Bronchial epithelial cell (primary cell): ENCODE data around the gene FTO. TPM values are rescaled to one million over a fixed set of nuclear protein-coding genes. Genes with fewer than 3 reads are reported as not detected.

Source experiments
- DNase-seq: peaks from one replicate; pipeline ENCODE4 v3.0.0-alpha.2; 2010; ENCODE audit warnings: low read depth
- FAIRE-seq: peaks from 2 replicates; lab custom pipeline; 2011; peaks lifted over from hg19 to GRCh38; lab: Jason Lieb, UNC
- H3K27me3 ChIP-seq: 2 replicates; pipeline ENCODE4 v1.5.1; 2011; ENCODE audit warnings: low read length; ENCODE audit not compliant: control insufficient read depth, insufficient read depth
- H3K36me3 ChIP-seq: 2 replicates; pipeline ENCODE4 v1.5.1; 2011; ENCODE audit warnings: low read length; ENCODE audit not compliant: control insufficient read depth, insufficient read depth
- H3K4me3 ChIP-seq: 2 replicates; pipeline ENCODE4 v1.5.1; 2011; ENCODE audit warnings: mild to moderate bottlenecking, low read depth, low read length, control low read depth
- CTCF ChIP-seq: IDR thresholded peaks from 2 replicates; pipeline ENCODE4 v1.5.1; 2011; ENCODE audit warnings: mild to moderate bottlenecking, moderate library complexity, low read length, control low read depth, inconsistent platforms; ENCODE audit not compliant: insufficient read depth, severe bottlenecking
- total RNA-seq: library from RNA; depleted of rRNA; stranded (reverse); fragments of >200 nt; gene quantifications from 2 replicates; pipeline ENCODE4 v1.2.1, GENCODE V29; 2014

FTO gene
- total RNA-seq, 1 donor from 2014 or later: 41.6 TPM

- H3K27me3 ChIP-seq: no peaks in the 10 kb centered on the region
- no peaks in the 10 kb centered on the region for H3K36me3 ChIP-seq
- no peak overlapping the region for H3K4me3 ChIP-seq
- no peak for FAIRE-seq
- DNase-seq: no peak
- no peak for TF ChIP-seq CTCF
Measured at GRCh38 chr16:53950677-53951076, 246.7 kb downstream of the FTO start.

DNA sequence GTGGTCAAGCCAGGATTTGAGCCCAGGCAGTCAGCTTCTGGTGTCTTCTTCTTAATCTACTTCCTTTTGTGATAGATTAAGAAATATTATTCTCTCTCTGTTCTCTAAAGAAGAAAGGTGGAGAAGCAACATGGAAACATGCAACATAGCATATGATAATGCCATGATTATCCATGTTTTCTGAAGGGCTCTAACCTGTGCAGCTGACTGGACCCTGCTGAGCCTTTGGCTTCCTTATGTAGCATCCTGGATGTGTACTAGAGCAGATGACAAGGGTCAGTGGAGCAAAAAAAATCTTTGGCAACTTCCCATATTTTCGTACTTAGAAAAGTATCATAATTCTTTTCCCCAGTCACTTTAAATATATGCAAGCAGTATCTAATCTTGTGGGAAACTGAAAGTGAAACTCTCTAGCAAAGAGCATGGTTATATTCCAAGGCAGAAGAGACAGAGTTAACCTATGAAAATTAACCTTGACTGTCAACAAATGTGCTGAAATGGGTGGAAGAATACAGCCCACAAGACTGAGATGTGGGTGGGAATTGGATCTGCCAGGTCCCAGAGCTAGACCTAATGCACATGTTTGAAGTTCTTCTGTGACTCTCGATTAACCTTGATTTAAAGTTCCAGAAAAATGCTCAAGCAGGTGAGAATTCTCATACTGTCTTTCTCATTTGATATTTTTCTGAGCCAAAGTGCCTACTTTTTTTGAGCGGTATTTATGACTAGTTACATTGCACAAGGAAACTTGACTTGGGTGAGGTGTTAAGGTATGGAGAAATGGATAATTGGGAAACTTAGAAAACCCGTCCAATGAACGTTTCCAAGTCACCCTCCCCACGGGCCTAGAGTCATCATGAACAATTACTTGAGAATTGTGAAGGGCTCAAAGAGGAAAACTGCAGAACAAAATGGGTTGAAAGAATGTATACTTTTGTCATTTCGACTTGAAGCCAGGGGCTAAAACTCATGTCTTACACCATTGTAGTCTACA lies 248.6 kb downstream of the FTO start:
- Histone ChIP-seq H3K27me3 (no peaks in the 10 kb centered on the region), H3K36me3 (no peaks in the 10 kb centered on the region), H3K4me3 (no peak overlapping the region)
- DNase-seq: no peak
- no peak for TF ChIP-seq CTCF
- FAIRE-seq: no peak

- no peak for TF ChIP-seq CTCF
- Histone ChIP-seq H3K36me3 (no peaks in the 10 kb centered on the region), H3K27me3 (no peaks in the 10 kb centered on the region), H3K4me3 (no peak overlapping the region)
- FAIRE-seq: no peak
- no peak for DNase-seq
Measured at GRCh38 chr16:53953336-53953735, 249.4 kb downstream of the FTO start.

GRCh38 chr16:53955221-53955875 lies 251.4 kb downstream of the FTO start:
- no peaks in the 10 kb centered on the region for H3K27me3 ChIP-seq

GRCh38 chr16:53958341-53958880 lies 254.5 kb downstream of the FTO start:
- Histone ChIP-seq H3K4me3 (no peak overlapping the region), H3K27me3 (no peaks in the 10 kb centered on the region), H3K36me3 (no peaks in the 10 kb centered on the region)
- no peak for DNase-seq
- no peak for TF ChIP-seq CTCF
- FAIRE-seq: no peak

More at GRCh38 chr16:53955221-53955875, 251.4 kb downstream of the FTO start:
- DNase-seq (no peak), FAIRE-seq (no peak)
- no peak for TF ChIP-seq CTCF
- Histone ChIP-seq H3K36me3 (no peaks in the 10 kb centered on the region), H3K4me3 (no peak overlapping the region)
